HepG2 (cell line): ENCODE results near the gene NLE1. TPM values are rescaled to one million over a fixed set of nuclear protein-coding genes. Genes with fewer than 3 reads are reported as not detected.
A peak's percentile ranks its signal among the peaks of the same experiment; 100 is the strongest.

Experiments
- CSRNP2 ChIP-seq: sonication (generic); formaldehyde crosslinking; conservative IDR thresholded peaks from 2 replicates; pipeline ENCODE4 v1.8.0; 2022; ENCODE audit warnings: low read depth, missing genetic modification reagents
- E2F2 ChIP-seq: sonication (generic); formaldehyde crosslinking; IDR thresholded peaks from 2 replicates; pipeline ENCODE4 v1.4.0; 2020; ENCODE audit warnings: missing genetic modification reagents, borderline replicate concordance
- IRF2 ChIP-seq: IDR thresholded peaks from 2 replicates; pipeline ENCODE4 v1.6.1; 2018; ENCODE audit warnings: missing genetic modification reagents, missing compliant biosample characterization
- LCORL ChIP-seq, 2 experiments: fragments of 450-650 bp in 1 of 2; sonication (generic) in 1 of 2; formaldehyde crosslinking in 1 of 2; IDR thresholded peaks; 2 replicates each; pipeline versions ENCODE4 v1.5.0 to v1.6.1; 2017 to 2020; ENCODE audit warnings: antibody characterized with exemption in 1 of 2, missing genetic modification reagents in 1 of 2
- NFATC3 ChIP-seq: sonication (generic); formaldehyde crosslinking; IDR thresholded peaks from 2 replicates; pipeline ENCODE4 v1.5.1; 2020; ENCODE audit warnings: mild to moderate bottlenecking, missing genetic modification reagents
- NFIB ChIP-seq: sonication (generic); formaldehyde crosslinking; IDR thresholded peaks from 2 replicates; pipeline ENCODE4 v1.9.0; 2021; ENCODE audit warnings: missing genetic modification reagents, mild to moderate bottlenecking, borderline replicate concordance
- PRDM10 ChIP-seq: sonication (generic); formaldehyde crosslinking; IDR thresholded peaks from 2 replicates; pipeline ENCODE4 v1.4.0; 2020; ENCODE audit warnings: low read depth, missing genetic modification reagents
- SIN3A ChIP-seq: IDR thresholded peaks from 2 replicates; pipeline ENCODE4 v1.6.1; 2011; ENCODE audit warnings: low read depth, mild to moderate bottlenecking, control low read depth, low read length, borderline replicate concordance
- SOX13 ChIP-seq, 3 experiments: fragments of 450-650 bp in 1 of 3; sonication (generic) in 1 of 3; formaldehyde crosslinking in 1 of 3; IDR thresholded peaks in 2 of 3; conservative IDR thresholded peaks in 1 of 3; 2 replicates each; pipeline versions ENCODE4 v1.5.0 to v1.6.1; 2016 to 2020; ENCODE audit warnings: antibody characterized with exemption in 1 of 3, mild to moderate bottlenecking in 1 of 3, missing compliant biosample characterization in 1 of 3, missing genetic modification reagents in 1 of 3, moderate library complexity in 1 of 3
- SP4 ChIP-seq: sonication (generic); formaldehyde crosslinking; IDR thresholded peaks from 2 replicates; pipeline ENCODE4 v1.8.1; 2023; ENCODE audit warnings: mild to moderate bottlenecking, missing genetic modification reagents
- TGIF2 ChIP-seq: IDR thresholded peaks from 2 replicates; pipeline ENCODE4 v1.6.1; 2016; ENCODE audit warnings: control low read depth, missing compliant biosample characterization
- ZBTB33 ChIP-seq: sonication (generic); formaldehyde crosslinking; IDR thresholded peaks from 2 replicates; pipeline ENCODE4 v1.4.0; 2020; ENCODE audit warnings: missing genetic modification reagents
- ZNF567 ChIP-seq: sonication (generic); formaldehyde crosslinking; IDR thresholded peaks from 2 replicates; pipeline ENCODE4 v1.8.1; 2023; ENCODE audit warnings: mild to moderate bottlenecking, missing genetic modification reagents, borderline replicate concordance
- ZNF614 ChIP-seq: IDR thresholded peaks from 2 replicates; pipeline ENCODE4 v1.6.1; 2018; ENCODE audit warnings: missing biosample characterization, missing genetic modification reagents, inconsistent platforms, borderline replicate concordance
- ZNF616 ChIP-seq: sonication (generic); formaldehyde crosslinking; IDR thresholded peaks from 2 replicates; pipeline ENCODE4 v1.5.0; 2020; ENCODE audit warnings: low read depth, mild to moderate bottlenecking, missing genetic modification reagents
- ZNF891 ChIP-seq: sonication (generic); formaldehyde crosslinking; IDR thresholded peaks from 2 replicates; pipeline ENCODE4 v1.5.0; 2020; ENCODE audit warnings: mild to moderate bottlenecking, missing genetic modification reagents
- ZSCAN21 ChIP-seq: sonication (generic); formaldehyde crosslinking; IDR thresholded peaks from 2 replicates; pipeline ENCODE4 v1.8.0; 2022; ENCODE audit warnings: mild to moderate bottlenecking, missing genetic modification reagents, moderate library complexity, borderline replicate concordance
- polyA plus RNA-seq, 8 experiments: library from polyadenylated mRNA; depleted of rRNA in 3 of 8; stranded (reverse) in 7 of 8; unstranded in 1 of 8; fragments of >200 nt; fragmentation: Illumina TruSeq in 4 of 8; extraction: Trizol in 4 of 8; gene quantifications; 2 replicates each; pipeline versions ENCODE4 v1.2.1 to v1.2.3, GENCODE V29; 2011 to 2016; ENCODE audit warnings: low read depth in 4 of 8, missing spikeins in 1 of 8, mixed read lengths in 1 of 8; ENCODE audit not compliant: insufficient read depth in 1 of 8
- total RNA-seq, 5 experiments: library from RNA; depleted of rRNA; stranded (reverse); fragments of >200 nt; fragmentation: Illumina TruSeq; extraction: Trizol; gene quantifications; 2 replicates each; pipeline ENCODE4 v1.2.3, GENCODE V29; 2016; ENCODE audit warnings: low read depth in 1 of 5
- TF ChIP-seq, protein P1 (sequence below): sonication (generic); formaldehyde crosslinking; IDR thresholded peaks from 2 replicates; pipeline ENCODE4 v1.5.0; 2020; ENCODE audit warnings: missing genetic modification reagents, mild to moderate bottlenecking, borderline replicate concordance

NLE1 gene
- total and polyA plus RNA-seq, 2 of the 13 experiments (the other 11 are each of a cell fraction or from before 2014, with no cell fraction given), result 20.3 to 34.5 TPM

DNA sequence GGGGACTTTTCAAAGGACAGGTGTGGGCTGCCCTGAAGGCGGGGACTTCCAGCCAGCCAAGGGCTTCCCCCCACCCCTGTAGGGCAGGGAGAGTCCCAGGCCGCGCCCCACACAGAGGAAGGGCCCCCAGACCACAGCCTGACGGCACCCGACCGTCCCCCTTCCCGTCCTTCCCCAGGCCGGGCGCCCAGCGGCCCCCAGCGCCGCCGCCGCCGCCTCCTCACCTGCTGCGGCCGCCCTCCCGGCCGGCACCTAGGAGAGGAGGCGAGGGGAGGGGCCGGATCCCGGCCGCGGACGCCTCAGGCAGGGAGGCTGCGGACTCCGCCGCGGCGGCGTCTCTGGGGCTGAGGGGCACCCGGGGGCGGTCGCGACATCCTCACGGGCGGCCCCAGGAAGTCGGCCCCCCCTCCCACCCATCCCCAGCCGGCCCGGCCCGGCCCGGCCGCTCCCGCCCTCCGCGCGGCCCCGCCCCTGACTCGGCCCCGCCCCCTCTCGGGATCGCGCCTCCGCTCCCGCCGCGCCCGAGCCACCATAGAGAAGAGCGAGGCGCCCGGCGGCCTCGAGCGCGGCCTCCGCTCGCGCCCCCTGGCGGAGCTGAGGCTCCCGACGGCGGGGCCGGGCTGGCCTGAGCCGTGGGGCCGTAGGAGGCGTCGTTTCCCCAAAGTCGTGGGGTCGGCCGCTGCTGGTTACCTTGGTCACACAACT lies 53.1 kb downstream of the NLE1 start (continued):
- TF ChIP-seq ZNF567 (CRISPR knock-in tag) (0 out of 2 replicates have a peak, but pooled peaks have one; percentile 62), ZSCAN21 (peak; percentile 68; the same call in 1 of the 2 replicates), SOX13 (IDR thresholded peaks at IDR 0.05) (no peak), SOX13 (CRISPR knock-in tag; conservative IDR thresholded peaks at IDR 0.05 in 1 of 2, IDR thresholded peaks at IDR 0.05 in 1 of 2) (peak in 1 of 2 experiments; percentile 3; a peak in 1 of 4 replicates), TGIF2 (no peak), NFATC3 (CRISPR knock-in tag) (no peak), ZBTB33 (CRISPR knock-in tag) (no peak), E2F2 (CRISPR knock-in tag) (no peak), ZNF891 (CRISPR knock-in tag) (no peak), NFIB (CRISPR knock-in tag) (no peak), LCORL (IDR thresholded peaks at IDR 0.05) (no peak), LCORL (CRISPR knock-in tag; IDR thresholded peaks at IDR 0.05) (no peak; the same call in 1 of the 2 replicates), IRF2 (CRISPR knock-in tag) (peak; percentile 22; the same call in 1 of the 2 replicates), PRDM10 (CRISPR knock-in tag) (no peak), SIN3A (peak; percentile 67; the same call in 1 of the 2 replicates), CSRNP2 (no peak), ZNF616 (CRISPR knock-in tag) (no peak), ZNF614 (no peak), SP4 (CRISPR knock-in tag) (peak; percentile 40; the same call in 1 of the 2 replicates)
- TF ChIP-seq, protein P1, sequence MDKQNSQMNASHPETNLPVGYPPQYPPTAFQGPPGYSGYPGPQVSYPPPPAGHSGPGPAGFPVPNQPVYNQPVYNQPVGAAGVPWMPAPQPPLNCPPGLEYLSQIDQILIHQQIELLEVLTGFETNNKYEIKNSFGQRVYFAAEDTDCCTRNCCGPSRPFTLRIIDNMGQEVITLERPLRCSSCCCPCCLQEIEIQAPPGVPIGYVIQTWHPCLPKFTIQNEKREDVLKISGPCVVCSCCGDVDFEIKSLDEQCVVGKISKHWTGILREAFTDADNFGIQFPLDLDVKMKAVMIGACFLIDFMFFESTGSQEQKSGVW (CRISPR knock-in tag), result no peak
